ENCODE results near the gene PLA2G15.
A peak's percentile ranks its signal among the peaks of the same experiment; 100 is the strongest.
"Not testable (repeated sequence)": the region's sequence is repeated elsewhere in the genome, so short reads cannot be mapped to it uniquely, and the experiment has no call there.

Gene PLA2G15

DNA sequence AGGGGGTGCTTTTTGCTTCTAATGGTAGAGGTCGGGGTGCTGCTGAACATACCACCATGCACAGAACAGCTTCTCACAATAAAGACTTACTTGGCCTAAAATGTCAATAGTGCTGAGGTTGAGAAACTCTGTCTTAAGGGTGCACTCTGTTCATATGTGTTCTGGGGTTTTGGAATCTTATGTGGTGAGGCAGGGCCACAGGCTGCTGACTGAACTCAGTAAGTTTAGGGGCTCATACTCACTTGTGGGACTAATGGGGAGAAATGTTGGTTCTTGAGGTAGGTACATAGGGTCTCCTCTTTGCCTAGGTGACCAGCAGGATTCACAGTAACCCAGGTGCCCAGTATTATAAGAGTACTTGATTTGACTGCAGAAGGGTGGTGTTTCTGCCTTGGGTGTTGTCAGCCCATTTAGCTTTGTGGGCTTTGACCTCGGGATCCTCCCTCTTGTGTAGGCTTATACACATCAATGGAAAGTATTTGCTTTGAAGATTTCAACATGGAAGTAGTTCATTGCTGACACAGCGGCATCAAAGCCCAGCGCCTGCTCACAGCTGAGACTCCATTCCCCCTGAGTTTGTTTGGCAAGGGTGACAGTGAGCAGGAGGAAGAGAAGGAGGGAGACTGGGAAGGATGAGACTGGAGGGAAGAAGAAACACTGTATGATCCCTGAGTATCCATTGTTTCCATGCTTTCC lies 36.3 kb downstream of the PLA2G15 start:
- DNase-seq, result no peak

GRCh38 chr16:68282064-68282452 lies 36.9 kb downstream of the PLA2G15 start:
- no peak for DNase-seq

DNA sequence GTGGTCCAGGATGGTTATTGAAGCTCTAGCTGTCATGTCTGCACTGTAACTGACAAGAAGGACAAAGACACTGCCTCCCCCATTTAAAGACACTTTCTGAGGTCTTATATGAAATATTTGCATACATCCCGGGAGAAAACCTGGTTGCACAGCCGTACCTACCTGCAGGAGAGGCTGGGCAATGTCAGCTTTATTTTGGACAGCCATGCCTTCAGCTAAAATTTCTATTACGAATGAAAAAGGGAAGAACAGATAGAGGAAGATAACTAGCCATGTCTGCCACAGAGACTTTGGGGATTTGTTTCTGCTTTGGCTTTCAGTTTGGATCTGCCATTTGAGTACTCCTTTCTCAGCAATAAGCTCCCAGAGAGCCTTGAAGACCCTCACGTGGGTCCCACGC lies 38.2 kb downstream of the PLA2G15 start:
- DNase-seq, result no peak

DNA sequence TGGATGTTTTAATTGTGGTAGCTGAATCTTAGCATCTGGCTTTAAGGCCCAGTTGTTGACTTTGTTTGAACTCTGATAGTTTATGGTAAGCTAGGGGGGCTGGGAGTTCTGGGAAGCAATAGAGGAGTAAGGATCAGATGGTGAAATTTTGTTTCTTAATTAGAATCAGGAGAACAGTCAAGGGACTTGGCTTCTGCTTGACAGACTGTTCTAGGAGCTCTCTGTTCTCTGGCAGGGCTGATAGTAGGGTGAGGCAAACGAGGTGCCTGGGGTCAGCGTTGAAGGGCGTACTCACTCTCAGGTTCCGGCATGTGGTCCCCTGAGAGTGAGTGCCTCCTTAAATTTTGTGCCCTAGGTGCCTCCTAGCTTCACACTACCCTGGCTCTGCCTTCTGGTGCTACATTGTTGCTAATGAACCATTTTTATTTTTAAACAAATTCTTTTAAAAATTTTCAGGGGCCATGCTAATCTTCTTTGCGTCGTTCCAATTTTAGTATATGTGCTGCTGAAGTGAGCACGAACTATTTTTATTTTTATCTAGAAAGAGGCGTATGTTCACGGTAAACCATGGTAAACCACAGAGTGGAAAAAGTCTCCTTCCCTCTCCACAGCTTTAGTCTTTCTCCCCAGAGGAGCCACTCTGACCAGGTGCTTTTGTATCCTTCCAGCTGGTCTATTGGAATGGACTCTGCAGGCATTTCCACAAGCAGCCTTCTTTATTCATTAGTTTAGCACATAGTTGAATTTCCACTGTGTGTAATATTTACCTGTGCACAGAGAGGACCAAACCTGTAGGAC lies 38.8 kb downstream of the PLA2G15 start:
- no peak for DNase-seq

- DNase-seq, result no peak
Measured at GRCh38 chr16:68284847-68285246, 39.7 kb downstream of the PLA2G15 start.

GRCh38 chr16:68285683-68286082 lies 40.5 kb downstream of the PLA2G15 start:
- no peak for DNase-seq

GRCh38 chr16:68286153-68287074 lies 41.2 kb downstream of the PLA2G15 start:
- DNase-seq, result no peak

GRCh38 chr16:68287276-68288251 lies 42.4 kb downstream of the PLA2G15 start:
- DNase-seq, result peak; percentile 73

- DNase-seq, result no peak
Measured at GRCh38 chr16:68288252-68288650, 43.1 kb downstream of the PLA2G15 start.

DNA sequence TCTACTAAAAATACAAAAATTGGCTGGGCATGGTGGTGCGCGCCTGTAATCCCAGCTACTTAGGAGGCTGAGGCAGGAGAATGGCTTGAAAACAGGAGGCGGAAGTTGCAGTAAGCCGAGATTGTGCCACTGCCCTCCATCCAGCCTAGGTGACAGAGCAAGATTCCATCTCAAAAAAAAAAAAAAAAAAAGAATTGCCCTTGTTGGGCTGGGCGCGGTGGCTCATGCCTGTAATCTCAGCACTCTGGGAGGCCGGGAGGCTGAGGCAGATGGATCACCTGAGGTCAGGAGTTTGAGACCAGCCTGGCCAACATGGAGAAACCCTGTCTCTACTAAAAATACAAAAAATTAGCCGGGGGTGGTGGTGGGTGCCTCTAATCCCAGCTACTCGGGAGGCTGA lies 43.6 kb downstream of the PLA2G15 start:
- not testable (repeated sequence) for DNase-seq

GRCh38 chr16:68289202-68289601 lies 44.0 kb downstream of the PLA2G15 start:
- no peak for DNase-seq

DNA sequence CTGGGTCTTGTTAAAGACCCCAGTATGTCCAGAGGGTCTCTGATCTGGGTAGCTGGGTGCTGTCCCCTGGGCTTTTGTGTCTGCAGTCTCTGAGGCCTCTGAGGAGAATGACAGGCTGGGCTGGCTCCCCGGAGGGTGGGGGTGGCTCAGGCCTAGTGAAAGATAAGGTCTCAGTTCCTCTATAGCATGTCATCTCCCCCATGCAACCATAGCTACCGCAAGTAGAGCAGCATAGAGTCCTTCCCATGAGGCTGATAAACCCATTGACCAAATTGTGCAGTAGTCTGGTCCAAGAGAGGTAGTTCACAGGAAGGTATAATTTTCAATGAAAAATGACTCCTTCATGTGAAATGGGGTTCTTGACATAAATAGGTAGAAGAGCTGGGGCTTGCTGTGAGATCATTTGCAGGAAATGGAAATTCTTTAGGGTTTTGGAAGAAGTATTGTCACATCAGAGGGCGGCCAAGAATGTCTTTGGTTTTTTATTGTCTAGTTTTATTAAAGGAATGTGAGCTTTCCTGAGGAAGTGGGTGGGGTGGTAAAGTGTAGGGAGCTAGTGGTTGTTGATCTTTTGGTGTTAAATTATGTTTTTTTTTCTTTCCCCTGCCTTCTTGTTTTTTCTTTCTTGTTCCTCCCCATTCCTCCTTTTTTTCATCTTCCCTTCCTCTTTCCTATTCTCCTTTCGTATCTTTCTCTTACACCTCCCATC lies 44.6 kb downstream of the PLA2G15 start:
- DNase-seq, result peak; percentile 61

GRCh38 chr16:68290450-68290849 lies 45.3 kb downstream of the PLA2G15 start:
- DNase-seq, result no peak

DNA sequence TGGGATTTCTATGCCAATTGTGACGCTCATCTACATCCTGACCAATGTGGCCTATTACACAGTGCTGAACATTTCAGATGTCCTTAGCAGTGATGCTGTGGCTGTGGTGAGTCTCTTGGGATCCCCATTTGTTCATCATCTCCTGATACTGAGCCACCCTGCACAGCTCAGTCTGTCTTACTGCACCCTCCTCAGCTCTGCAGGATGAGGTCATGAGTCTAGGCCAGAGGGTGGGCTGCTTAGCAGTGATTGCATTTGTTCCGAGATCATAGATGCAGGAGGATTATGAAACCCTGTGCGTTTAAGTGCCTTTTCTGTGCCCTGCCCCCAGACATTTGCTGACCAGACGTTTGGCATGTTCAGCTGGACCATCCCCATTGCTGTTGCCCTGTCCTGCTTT lies 46.1 kb downstream of the PLA2G15 start:
- DNase-seq, result no peak

DNA sequence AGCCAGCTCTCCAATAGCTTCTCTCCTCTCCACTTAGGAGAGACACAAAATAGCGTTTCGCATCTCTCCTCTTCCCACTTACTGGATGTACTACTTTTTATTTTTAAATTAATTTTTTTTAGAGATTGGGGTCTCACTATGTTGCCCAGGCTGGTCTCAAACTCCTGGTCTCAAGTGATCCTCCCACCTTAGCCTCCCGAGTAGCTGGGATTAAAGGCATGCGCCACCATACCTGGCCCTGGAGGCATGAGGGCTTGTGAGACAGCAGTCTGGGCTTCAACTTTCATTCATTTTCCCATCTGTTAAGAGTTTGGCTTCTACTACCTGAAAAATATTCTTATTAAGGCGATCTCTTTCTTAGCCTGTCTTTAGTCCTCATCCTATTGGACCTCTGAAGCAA lies 47.3 kb downstream of the PLA2G15 start:
- no peak for DNase-seq

DNA sequence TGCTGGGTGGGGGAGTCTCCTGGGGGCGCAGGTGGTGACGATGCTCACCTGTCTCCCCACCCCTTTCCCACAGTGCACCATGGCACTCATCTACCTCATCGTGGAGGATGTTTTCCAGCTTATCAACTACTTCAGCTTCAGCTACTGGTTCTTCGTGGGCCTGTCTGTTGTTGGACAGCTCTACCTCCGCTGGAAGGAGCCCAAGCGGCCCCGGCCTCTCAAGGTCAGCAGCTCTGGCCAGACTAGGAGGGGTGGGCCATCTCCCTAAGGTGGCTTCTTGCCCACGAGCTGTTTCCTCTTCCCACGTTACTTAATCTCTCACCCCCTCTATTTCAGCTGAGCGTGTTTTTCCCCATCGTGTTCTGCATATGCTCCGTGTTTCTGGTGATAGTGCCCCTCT lies 51.1 kb downstream of the PLA2G15 start:
- no peak for DNase-seq

DNA sequence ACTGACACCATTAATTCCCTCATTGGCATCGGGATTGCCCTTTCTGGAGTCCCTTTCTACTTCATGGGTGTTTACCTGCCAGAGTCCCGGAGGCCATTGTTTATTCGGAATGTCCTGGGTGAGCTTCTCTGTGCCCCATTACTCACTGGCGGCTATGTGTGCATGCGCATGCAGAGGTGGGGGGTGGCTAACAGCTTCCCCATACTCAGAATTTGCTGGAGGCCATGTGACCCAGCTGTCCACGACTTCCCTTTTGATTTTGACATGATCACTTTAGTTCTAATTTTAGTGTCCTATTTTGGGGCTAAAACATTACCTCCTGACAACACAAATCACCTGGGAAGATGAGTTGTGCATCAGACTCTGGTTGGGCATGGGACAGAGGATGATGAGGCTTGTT lies 51.5 kb downstream of the PLA2G15 start:
- DNase-seq, result no peak

GRCh38 chr16:68297908-68298307 lies 52.7 kb downstream of the PLA2G15 start:
- DNase-seq, result no peak

- DNase-seq, result no peak
Measured at GRCh38 chr16:68298312-68298711, 53.1 kb downstream of the PLA2G15 start.

GRCh38 chr16:68298907-68299561 lies 53.9 kb downstream of the PLA2G15 start:
- DNase-seq, result peak; percentile 83
